C4-2B (cell line): ENCODE data around the gene TMEM258.

ENCODE experiments used
- H3K27ac ChIP-seq: fragments of 450-650 bp; 2 replicates; pipeline ENCODE4 v1.5.1; 2017
- CTCF ChIP-seq: fragments of 450-650 bp; conservative IDR thresholded peaks from 2 replicates; pipeline ENCODE4 v1.5.1; 2017; ENCODE audit warnings: mild to moderate bottlenecking
- ZFX ChIP-seq: fragments of 450-650 bp; IDR thresholded peaks from 2 replicates; pipeline ENCODE4 v1.6.1; 2017

TMEM258 gene

GRCh38 chr11:61837411-61838005 lies 45.1 kb upstream of the TMEM258 start:
- no peak for TF ChIP-seq CTCF
- TF ChIP-seq ZFX, result no peak
- H3K27ac ChIP-seq, result no peak overlapping the region

- TF ChIP-seq CTCF (no peak), ZFX (no peak)
- H3K27ac ChIP-seq, result no peak overlapping the region
Observed at GRCh38 chr11:61836193-61836592, 43.8 kb upstream of the TMEM258 start.

GRCh38 chr11:61834278-61835048 lies 42.1 kb upstream of the TMEM258 start:
- TF ChIP-seq CTCF (no peak), ZFX (no peak)
- H3K27ac ChIP-seq, result peak overlapping the region; percentile 41

GRCh38 chr11:61833926-61834277 lies 41.5 kb upstream of the TMEM258 start:
- peak overlapping the region; percentile 41 for H3K27ac ChIP-seq
- no peak for TF ChIP-seq ZFX
- no peak for TF ChIP-seq CTCF

- TF ChIP-seq CTCF, result no peak
- no peak for TF ChIP-seq ZFX
- peak overlapping the region; percentile 41 for H3K27ac ChIP-seq
Observed at GRCh38 chr11:61833471-61833870, 41.1 kb upstream of the TMEM258 start.

- TF ChIP-seq CTCF (no peak), ZFX (no peak)
Observed at GRCh38 chr11:61832754-61833153, 40.4 kb upstream of the TMEM258 start.

GRCh38 chr11:61832207-61832606 lies 39.8 kb upstream of the TMEM258 start:
- H3K27ac ChIP-seq, result peak overlapping the region; percentile 41
- TF ChIP-seq CTCF (no peak), ZFX (no peak)

More at GRCh38 chr11:61832754-61833153, 40.4 kb upstream of the TMEM258 start:
- H3K27ac ChIP-seq, result peak overlapping the region; percentile 41
